ENCODE results near the gene GABARAPL1.
"Not testable (repeated sequence)": the region's sequence is repeated elsewhere in the genome, so short reads cannot be mapped to it uniquely, and the experiment has no call there.

The GABARAPL1 gene

DNA sequence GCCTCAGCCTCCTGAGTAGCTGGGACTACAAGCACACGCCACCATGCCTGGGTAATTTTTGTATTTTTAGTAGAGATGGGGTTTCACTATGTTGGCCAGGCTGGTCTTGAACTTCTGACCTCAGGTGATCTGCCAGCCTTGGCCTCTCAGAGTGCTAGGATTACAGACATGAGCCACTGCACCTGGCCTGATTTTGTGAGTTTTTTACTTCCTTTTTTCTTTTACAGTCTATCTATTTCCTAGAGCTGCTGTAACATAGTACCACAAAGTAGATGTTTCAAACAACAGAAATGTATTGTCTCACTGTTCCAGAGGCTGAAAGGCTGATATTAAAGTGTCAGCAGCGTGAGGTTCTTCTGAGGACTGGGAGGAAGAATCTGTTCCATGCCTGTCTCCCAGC, 8.2 kb upstream of the GABARAPL1 start:
- not testable (repeated sequence) for DNase-seq

DNA sequence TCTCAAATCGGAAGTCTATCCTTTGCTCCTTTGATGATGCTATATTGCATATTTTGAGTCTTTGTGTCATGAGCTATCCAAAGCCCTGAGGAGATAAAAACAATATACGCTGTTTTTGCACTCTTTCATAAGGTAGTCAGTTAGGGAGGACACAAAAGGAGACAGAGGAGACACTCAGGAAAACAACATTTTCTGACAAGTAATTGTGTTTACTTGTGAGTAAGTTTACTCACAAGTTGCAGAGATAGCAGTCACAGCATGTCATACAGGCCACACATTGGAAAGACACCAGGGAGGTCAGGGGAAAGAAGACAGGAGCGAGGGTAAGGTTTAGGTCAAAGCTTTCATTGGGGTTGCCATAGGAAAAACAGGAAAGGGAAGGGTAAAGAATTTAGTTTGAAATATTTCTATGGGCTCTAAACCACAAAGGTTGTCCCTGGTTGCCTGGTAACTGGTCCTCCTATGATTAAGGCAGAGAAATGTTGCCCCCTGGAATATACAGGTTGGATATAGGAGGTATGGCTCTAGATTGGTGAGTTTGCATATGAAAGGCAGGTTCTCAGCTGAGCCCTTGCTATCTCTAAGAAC, 7.4 kb upstream of the GABARAPL1 start:
- DNase-seq: no peak

DNA sequence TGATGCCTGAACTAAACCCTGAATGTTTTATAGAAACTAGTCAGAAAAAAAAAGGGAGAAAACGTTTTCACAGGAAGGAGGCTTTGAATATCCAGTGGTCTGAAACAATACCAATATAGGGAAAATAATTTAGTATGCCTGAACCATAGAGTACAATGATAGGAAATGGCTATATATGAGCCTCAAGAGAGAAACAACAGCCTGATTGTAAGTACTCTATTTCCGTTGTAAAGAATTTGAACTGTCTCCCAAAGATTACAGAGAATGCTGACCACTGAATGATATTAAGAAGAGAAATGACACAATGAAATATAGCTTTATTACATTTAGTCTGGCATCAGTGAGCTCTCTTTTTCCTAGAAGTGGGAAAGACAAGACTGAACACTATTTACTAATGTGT, 5.5 kb upstream of the GABARAPL1 start:
- no peak for DNase-seq

DNA sequence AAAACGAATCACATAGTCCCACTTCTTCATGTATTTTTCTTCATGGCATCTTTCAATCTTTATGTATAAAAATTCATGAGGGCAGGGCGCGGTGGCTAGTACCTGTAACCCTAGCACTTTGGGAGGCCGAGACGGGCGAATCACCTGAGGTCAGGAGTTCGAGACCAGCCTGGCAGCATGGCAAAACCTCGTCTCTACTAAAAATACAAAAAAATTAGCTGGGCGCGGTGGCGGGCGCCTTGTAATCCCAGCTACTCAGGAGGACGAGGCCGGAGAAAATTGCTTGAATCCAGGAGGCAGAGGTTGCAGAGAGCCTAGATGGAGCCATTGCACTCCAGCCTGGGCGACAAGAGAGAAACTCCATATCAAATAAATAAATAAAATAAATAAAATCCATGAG, 2.5 kb upstream of the GABARAPL1 start:
- DNase-seq: no peak

DNA sequence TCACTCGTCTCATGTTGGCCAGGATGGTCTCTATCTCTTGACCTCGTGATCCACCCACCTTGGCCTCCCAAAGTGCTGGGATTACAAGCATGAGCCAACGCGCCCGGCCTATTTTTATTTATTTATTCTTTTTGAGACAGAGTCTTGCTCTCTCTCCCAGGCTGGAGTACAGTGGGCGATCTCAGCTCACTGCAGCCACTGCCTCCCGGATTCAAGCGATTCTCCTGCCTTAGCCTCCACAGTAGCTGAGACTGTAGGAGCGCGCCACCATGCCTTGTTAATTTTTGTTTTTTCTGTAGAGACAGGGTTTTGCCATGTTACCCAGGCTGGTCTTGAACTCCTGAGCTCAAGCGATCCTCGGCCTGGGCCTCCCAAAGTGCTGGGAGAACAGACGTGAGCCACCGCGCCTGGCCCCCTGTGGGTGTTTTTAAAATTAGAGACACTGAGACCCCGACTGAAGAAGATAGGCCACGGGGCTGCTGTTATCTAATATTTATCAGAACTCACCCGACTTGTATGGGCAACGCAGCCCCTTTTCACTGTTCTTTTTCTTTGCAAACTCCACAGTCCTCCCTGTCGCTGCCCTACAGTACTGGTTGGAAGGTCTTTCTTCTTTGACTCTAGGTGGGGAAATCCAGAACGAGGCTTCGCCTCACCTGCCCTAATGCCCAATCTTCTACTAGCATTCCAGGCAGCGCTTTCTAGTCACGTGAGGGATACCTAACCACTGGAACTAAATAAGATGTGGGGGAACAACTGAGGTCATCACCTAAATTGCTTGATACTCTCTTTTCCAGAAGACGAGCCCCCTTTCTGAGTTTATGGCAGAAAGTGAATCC, 1.4 kb upstream of the GABARAPL1 start:
- no peak for DNase-seq

DNA sequence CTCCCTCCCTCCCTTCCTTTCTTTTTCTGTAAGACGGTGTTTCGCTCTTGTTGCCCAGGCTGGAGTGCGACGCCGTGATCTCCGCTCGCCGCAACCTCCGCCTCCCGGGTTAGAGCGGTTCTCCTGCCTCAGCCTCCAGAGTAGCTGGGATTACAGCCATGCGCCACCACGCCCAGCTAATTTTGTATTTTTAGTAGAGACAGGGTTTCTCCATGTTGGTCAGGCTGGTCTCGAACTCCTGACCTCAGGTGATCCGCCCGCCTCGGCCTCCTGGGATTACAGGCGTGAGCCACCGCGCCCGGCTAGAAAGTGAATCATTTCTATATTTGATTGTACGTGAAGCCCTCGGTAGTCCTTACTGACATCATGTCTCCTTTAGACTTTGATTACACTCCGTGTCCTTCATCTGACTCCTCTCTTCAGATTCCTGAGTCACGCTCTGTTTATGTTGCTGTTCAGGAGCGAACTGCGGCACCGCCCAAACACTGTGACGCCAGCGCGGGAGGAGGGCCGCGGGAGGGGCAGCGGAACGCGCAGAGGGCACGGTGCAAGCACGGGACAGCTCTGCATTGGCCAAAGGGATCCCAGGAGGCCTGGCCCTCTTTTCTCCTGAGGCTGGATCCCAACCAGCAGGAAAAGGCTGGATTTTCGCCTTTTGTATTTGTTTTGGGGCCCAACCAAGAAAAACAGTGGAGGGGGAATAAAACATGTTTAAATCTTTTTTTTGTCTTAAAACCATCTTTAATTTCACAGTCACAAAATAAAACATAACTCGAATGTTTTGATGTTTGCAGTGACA, 538 bp upstream of the GABARAPL1 start:
- peak; percentile 76 to 84 for DNase-seq

DNA sequence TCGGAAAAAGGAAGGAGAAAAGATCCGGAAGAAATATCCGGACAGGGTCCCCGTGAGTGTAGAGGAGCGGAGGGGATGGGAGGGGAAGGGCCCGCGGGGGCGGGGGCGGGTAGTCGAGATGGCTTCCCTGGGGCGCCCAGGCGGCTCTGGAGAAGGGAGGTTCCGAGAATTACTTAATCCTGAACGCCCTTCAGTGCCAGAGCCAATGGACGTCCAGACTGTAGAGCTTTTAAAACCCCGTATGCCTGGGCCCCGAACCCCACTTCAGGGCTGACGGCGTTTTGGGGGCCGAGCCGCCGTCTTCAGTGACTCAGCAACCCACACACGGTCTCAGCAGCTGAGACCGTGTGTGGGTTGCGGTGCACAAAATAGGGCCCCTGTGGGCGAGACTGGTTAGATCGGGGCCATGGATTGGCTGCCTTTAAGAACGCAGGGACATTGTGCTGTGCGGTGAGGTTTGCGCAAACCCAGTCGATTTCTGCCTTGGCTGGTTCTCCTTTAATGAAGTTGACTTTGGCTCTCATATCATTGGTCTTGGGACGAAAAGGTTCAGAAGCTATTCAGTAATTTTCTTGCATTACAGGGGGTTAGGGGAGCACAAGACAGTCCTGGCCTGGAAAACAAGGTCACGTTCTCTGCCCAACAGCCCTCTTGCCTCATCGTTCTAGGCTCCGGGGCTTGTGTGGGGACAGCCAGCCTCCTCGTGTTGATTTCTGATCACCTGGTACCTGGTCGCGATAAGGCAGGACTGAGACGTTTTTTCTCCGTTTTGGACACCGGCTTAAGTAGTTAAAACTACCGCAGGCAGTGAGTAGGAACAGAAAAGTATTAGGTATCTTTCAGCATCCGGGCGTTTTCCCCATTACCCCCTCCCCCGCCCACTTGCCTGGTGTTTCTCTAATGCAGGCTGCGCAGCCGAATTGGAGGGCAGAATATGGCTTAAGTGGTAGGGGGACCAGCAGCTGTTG, 775 bp downstream of the GABARAPL1 start:
- peak in 1 of 2 experiments; percentile 28 for DNase-seq

DNA sequence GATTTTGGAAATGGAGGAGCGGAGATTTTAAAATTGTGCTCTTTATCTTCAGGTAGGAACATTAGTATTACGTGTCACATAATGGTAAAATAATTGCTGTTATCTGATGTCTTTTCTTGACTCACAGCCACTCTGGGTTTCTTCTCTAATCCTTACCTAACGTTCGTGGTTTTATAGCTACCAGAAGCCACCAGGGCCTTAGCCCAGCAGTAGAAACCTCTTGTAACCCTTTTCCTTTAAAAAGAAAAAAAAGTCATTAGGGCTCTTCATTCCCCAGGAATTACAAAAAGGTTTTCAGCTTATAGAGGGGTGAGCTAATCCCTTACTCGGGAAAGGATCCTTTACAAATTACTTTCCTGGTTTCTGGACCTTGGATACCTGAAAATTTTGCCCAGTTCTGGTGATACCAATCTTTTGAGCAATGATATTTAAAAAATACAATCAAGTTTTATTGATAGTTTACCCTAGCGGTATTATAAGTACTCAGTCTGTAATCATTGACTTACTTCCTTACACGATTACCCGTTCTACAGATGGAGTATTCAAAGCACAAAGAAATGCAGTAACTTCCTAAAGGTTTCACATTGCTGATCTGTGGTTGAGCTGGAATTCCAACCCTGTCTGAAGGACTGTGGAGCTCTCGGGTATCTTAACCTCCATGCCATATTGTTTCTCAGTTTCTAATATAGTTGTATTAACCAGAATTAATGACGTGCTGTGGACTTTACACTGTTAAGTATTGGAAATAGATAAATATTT, 1.6 kb downstream of the GABARAPL1 start:
- no peak for DNase-seq

DNA sequence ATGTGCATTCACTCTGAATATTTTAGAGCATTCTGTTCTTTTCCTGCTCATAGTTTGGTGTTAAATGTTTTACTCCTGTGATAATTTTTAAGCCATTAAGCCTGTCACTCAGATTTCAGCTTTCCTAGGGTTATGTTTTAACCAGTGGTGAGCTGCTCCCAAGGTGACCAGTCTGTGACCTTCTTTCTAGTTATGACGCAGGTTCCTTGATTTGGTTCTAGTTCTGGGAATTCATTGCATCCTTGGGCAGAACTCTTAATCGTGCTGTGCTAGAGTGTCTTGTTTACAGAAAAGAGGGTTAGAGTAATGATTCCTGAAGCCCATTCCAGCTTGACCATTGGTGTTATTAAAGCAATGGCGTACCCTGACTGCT, 2.2 kb downstream of the GABARAPL1 start:
- DNase-seq: no peak

DNA sequence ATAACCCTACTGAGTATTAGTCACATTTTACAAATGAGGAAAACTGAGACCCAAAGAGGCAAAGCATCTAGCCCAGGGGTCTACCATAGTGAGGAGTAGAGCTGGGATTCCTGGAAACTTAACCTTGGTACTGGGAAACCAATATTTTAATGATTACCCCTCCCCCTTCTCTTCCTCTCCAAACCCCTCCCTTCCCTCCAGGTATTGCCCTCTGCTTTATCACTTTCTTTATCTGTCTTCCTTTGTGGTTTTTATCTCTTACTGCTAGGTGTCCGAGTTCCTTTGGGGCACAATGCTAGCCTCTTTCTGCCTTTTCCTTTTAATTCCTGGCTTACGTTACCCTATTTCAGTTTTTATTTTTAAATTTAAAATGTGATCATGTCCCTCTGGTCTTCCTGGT, 2.8 kb downstream of the GABARAPL1 start:
- DNase-seq: no peak

DNA sequence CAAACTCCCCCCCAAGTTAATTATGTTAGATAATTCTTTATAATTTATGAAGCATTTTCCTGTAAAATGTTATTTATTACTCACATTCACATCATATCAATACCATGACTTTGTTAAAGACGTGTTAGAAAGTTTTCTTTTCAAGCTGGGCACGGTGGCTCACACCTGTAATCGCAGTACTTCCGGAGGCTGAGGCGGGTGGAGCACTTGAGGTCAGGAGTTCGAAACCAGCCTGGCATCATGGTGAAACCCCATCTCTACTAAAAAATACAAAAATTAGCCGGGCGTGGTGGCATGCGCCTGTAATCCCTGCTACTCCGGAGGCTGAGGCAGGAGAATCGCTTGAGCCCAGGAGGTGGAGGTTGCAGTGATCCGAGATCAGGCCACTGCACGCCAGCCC, 3.3 kb downstream of the GABARAPL1 start:
- DNase-seq: not testable (repeated sequence)

DNA sequence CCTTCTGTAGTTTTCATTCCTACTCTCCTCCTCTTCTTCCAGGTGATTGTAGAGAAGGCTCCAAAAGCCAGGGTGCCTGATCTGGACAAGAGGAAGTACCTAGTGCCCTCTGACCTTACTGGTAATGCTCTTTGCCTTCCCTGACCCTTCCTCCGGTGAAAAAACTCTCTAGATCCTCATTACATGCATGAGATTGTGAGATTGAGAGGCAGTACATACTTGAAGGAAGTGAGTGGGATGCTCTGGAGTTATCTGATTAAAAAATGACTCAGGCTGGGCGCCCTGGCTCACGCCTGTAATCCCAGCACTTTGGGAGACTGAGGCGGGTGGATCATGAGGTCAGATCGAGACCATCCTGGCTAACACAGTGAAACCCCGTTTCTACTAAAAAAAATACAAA, 5.3 kb downstream of the GABARAPL1 start:
- DNase-seq: no peak

DNA sequence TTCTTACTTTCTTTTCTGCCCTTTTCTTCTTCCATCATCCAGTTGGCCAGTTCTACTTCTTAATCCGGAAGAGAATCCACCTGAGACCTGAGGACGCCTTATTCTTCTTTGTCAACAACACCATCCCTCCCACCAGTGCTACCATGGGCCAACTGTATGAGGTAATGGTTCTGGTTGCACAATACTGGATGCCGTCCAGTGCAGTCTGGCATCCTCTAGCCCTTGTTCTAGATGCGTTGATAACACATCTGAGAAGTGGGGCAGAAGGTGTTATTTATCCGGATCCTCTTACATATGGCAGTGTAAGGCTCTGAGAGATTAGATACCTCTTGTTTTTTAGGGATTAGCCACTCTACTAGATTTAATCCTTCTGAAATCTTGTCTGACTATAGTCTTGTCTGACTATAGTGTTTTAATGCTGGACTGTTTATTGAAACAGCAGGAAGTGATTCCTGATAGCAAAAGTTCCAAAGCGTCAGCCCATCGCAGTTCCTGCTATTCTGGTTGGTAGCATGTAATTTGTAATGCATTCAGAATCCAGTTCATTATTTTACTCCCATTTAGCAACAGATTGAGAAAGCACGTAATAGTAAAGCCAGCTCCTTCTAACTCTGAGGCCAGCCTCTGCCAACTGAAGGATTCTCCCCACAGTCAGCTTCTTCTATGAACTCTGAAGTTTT, 7.9 kb downstream of the GABARAPL1 start:
- no peak for DNase-seq

DNA sequence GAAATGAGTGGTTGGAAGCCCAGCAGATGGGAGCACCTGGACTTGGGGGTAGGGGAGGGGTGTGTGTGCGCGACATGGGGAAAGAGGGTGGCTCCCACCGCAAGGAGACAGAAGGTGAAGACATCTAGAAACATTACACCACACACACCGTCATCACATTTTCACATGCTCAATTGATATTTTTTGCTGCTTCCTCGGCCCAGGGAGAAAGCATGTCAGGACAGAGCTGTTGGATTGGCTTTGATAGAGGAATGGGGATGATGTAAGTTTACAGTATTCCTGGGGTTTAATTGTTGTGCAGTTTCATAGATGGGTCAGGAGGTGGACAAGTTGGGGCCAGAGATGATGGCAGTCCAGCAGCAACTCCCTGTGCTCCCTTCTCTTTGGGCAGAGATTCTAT, 9.2 kb downstream of the GABARAPL1 start:
- DNase-seq: no peak

DNA sequence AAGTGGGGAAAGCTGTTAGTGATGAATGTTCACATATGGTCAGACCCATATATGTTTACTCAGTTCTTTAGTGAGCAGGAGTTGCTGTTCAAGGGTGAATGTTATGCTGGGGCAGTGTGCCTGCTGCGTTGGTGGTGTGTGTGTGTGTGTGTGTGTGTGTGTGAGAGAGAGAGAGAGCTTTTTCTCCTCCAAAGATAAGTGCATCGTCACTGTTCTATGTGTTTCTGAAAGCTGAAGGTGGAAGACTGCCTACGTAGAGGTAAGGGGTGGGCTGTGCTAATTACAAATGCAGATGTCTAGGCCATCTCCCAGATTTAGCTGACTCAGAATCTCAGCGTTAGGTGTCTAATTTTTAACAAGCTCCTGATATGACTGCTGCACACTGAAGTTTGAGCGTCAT, 10.5 kb downstream of the GABARAPL1 start:
- DNase-seq: no peak

DNA sequence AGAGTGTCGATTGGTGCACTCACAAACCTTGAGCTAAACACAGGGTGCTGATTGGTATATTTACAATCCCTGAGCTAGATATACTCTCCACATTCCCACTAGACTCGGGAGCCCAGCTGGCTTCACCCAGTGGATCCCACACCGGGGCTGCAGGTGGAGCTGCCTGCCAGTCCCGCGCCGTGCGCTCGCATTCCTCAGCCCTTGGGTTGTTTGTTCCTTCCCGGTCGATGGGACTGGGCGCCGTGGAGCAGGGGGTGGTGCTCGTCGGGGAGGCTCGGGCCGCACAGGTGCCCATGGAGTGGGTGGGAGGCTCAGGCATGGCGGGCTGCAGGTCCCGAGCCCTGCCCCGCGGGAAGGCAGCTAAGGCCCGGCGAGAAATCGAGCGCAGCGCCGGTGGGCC, 12.7 kb downstream of the GABARAPL1 start:
- DNase-seq: not testable (repeated sequence)

DNA sequence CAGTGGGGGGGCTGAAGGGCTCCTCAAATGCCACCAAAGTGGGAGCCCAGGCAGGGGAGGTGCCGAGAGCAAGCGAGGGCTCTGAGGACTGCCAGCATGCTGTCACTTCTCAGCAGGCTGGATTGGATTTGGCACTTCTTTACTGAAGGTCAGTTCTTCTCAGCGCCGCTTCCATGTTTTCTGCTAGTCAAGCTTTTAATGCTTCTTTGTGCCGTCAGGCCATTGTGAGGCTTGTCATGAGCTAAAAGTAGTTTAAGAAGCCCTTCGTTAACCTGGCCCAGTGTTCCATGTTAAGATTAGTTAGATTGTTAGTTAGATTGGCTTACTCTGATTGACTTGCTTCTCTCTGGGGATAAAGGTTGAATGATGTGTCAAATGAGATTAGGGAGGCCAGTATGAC, 13.4 kb downstream of the GABARAPL1 start:
- no peak for DNase-seq

DNA sequence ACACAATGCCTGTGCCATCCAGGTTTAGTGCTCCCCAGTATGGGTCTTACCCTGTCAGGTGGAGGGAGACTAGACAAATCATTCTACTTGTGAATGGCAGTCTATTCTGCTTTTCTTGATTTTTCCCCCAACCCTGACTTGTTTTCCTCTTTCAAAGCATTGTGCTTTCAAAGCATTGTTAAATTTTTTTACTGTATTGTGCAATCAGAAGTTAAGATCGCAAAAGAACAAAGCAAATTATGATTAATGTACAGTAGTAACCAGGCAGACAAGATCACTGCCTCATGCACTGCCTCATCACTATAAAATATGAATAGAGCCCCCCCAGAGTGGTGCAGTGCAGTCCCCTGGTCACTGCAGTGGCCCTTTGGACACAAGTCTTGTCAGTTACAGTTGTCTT, 14.1 kb downstream of the GABARAPL1 start:
- no peak for DNase-seq

DNA sequence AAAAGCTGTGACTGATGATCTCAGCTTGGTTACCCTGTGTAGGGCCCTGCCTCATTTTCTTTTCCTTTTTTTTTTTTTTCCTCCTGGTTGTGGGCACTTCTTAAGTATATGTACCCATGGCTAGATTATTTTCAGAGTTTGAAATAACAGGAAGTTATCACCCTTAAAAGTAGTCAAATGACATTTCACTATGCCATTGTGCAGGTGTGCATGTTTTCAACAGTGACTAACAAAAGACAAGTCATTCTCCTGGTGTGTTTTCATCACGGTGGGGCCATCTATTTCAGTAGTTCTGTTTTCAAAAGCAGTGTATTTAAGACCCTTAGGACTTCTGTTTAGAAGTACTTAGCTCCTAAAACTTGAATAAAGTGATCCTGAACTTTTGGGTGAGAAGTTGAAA, 15.0 kb downstream of the GABARAPL1 start:
- DNase-seq: no peak

DNA sequence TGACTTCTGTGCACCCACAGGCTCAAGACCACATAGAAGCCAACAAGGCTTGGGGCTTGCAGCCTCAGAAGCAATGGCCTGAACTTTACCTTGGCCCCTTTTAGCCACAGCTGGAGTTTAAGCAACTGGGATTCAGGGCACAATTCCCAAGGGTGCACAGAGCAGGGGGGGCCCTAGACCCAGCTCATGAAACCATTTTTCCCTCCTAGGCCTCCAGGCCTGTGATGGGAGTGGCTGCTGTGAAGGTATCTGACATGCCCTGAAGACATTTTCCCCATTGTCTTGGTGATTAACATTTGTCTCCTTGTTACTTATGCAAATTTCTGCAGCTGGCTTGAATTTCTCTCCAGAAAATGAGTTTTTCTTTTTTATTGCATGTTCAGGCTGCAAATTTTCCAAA, 21.9 kb downstream of the GABARAPL1 start:
- DNase-seq: no peak

Data from NCI-H1930 (cell line).